GM18517 (cell line): ENCODE measurements around the gene GPX4.

Source experiments
- ATAC-seq: cut with Tn5 transposase; IDR thresholded peaks from one replicate; pipeline ENCODE4 v1.9.1; 2021; ENCODE audit warnings: mild to moderate bottlenecking, moderate library complexity; ENCODE audit not compliant: unreplicated experiment

The GPX4 gene

DNA sequence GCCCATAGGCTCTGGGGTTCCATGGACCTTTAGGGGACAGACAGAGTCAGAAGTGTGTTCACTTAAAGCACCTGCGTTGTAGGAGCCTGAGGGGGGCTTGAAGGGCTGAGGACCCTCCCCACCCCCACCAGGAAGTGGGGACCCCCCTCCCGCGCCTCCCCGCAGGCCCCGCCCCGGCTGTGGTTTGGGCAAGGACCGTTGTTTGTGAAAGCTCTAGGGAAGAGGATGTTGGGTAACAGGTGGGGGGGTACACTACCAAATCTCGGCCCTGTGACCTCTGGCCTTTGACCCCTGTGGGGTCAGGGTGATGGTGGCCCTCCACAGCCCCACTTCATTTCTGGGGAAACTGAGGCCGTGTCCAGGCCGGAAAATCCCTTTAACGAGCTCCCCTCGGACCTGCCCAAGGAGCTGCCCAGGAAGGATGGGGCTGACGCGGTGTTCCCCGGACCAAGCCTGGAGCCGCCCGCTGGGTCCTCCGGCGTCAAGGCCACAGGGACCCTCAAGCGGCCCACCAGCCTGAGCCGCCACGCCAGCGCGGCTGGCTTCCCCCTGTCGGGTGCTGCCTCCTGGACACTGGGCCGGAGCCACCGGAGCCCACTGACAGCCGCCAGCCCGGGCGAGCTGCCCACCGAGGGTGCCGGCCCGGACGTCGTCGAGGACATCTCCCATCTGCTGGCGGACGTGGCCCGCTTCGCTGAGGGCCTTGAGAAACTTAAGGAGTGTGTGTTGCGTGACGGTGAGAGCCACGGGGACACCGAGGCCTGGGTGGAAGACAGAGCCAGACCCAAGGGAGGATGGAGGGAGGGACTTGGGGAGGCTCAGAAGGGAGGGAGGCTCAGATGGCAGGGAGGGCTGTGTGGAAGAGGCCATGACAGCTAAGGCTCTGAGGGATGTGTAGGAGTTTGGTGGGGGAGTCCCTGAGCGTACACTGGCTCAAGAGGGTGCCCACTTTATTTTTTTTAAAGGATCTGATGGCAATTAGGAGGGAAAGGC, 35.5 kb upstream of the GPX4 start:
- no peak for ATAC-seq

DNA sequence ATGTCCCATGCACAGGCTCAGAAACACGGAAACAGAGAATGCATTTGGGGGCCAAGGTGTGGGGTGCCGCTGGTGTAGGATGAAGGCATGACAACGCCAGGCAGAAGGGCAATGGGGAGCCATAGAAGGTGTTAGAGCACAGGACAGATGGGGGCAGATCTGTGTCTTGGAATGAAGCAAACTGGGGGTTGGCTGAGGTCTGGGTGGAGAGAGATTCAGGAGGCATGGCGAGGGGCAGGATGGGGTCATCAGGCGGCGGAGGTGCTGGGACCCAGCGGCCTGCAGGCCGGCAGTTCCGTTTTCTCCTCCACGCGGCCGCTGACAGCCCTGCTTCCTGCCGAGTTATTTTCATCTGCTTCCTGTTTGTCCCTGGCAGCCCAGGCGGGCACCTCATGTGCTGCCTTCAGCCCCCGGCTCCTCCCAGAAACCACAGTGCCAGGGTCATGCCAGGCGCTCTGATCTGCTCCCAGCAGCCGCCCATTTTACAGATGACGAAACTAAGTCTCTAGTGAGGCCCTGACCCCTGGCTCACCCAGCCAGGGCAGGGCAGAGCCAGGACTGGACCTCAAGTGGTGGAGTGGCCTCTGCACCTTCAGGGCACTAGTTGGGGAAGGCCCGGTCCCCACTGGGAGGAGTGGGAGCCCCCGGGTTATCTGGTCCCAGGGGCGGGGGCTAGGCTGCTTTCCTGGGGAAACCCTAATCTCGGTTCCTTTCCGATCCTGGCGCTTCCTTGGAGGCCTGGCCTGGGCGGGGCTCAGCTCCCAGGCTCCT, 34.6 kb upstream of the GPX4 start:
- ATAC-seq, result no peak

DNA sequence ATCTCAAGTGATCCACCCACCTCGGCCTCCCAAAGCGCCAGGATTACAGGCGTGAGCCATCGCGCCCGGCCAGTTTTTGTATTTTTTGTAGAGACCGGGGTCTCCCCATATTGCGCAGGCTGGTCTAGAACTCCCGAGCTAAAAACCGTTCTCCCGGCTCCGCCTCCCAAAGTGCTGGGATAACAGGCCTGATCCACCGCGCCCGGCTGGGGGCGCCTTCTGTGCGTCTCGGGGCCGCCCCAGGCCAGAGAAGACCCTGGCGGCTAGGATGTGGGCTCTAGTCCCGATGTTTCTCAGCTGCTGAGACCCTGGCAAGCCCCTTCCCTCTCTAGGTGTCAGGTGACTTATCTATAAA, 33.2 kb upstream of the GPX4 start:
- ATAC-seq, result no peak

DNA sequence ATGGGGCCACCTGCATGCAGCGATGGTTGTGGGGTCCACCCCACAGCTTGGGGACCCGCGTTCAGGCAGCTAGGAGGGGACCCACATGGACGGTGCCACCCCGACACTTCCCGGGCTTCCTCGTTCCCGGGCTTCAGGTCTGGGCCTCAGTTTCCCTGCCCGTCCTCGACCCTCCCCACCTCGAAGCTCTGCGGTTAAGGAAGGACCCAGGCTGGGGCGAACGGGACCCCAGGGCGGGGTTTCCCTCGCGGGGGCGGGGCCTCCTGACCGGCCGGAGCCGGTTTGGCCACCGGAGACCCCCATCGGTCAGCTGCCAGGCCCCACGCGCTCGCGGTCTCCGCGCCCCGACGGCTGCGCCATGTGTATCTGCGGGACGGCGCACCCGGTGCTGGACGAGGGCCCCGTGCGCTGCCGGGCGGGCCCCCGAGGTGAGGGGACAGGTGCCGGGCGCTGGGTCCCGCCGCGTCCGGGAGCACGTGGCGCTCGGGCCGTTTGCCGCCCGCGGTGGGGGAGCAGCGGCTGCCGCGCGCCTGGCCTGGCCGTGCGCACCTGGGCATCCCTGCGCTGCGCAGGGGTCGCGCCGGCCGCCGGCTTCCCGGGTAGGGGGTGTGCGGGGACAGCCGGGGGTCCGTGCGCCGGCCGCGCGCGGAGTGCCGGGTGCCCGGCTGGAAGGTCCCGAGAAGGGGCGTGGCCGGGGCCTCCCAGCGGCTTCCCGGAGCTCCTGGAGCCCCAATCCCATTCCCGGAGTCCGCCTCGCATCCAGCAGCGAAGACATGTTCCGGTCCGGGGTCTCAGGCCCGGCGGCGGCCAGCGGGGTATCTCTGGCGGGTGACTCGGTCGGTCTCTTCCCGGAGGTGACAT, 32.6 kb upstream of the GPX4 start:
- ATAC-seq, result no peak

DNA sequence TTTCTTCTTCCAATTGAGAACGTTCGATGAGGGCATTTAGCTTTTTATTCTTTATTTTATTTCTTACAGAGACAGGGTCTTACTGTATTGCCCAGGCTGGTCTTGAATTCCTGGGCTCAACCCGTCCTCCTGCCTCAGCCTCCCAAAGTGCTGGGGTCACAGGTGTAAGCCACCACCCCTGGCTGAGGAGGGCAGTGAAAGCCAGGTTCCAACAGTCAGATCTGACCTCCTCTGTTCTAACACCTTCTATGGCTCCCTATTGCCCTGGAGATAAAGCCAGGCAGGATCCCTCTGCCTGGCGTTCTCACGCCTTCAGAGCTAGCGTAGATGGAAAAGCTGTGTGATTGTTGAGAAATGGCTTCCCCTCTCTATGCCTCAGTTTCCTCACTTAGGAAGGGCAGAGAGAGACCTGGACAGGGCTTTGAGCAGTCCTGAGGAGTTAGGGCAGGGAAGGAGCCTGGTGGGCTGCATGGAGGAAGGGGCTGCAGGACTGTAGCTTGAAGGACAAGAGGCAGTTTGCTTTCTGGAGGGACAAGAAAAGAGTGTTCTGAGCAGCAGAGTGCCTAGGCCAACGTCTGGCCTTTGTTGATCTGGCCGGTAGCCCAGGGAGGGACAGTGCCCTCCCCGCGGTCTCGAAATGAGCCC, 31.3 kb upstream of the GPX4 start:
- no peak for ATAC-seq

DNA sequence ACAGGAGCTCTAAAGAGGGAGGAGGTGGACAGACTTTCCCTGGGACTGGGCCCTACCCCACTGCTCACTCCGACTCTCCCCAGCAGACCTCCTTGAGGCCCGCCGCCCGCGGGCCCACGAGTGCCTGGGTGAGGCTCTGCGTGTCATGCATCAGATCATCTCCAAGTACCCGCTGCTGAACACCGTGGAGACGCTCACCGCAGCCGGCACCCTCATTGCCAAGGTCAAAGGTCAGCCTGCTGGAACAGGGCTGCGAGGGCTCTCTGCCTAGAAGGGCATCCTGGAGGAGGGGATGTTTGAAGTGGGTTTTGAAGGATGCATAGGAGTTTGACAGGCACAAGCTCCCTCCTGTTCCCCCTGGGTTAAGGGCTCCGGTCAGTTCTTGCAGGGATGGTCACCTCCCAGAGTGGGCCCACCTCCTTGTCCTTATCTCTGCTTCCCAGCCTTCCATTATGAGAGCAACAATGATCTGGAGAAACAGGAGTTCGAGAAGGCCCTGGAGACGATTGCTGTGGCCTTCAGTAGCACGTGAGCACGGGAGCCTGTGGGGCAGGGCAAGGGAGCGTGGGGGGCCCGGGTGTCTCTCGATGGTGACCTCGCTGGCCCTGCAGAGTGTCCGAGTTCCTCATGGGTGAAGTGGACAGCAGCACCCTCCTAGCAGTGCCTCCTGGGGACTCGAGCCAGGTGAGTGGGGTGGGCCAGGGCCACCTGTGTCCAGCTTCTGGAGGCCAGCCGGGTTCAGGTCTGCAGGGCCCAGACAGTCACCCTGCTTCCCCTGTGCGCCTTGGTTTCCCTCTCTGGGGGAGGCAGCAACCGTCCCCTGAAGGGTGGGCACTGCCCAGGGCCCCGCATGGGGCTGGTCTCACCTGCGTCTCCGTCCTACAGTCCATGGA, 30.5 kb upstream of the GPX4 start:
- no peak for ATAC-seq

DNA sequence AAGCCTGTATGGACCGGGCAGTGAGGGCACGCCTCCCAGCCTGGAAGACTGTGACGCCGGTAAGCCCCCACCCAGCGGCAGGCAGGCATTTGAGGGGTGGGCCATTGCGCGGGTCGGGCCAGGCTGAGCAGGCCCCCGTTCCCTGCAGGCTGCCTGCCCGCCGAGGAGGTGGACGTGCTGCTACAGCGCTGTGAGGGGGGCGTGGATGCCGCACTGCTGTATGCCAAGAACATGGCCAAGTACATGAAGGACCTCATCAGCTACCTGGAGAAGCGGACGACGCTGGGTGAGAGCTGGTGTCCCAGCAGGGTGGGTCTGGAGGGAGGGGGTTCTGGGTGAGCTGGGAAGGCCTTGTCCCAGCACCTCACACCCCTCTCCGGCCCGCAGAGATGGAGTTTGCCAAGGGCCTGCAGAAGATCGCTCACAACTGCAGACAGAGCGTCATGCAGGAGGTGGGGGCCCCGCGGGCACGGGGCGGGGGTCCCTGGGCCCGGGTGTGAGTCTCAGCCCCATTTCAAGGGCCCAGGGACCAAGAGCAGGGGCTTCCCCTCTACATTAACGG, 29.8 kb upstream of the GPX4 start:
- no peak for ATAC-seq

DNA sequence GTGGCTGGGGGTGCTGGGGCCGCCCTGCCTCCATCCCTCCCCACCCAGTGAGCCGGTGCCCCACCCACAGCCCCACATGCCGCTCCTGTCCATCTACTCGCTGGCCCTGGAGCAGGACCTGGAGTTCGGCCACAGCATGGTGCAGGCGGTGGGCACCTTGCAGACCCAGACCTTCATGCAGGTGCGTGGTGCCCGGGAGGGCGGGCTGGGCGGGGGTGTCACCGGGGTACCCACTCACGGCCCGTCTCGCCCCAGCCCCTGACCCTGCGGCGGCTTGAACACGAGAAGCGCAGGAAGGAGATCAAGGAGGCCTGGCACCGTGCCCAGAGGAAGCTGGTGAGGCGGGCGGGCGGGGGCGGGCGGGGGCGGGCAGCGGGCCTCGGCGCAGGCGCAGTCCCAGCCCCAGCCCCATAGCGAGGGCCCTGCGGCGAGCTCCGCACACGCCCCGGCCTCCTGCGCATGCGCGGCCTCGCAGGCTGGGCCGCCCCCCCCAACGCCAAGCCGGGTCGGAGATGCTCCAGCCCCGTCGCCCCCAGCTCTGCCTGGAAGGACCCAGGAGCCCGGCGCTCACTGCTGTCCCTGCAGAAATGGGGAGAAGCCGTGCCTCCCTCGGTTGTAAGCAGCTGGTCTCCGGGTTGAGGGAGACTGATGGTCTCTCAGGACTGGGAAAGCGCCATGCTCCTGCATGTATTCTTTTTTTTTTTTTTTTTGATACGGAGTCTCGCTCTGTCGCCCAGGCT, 29.1 kb upstream of the GPX4 start:
- ATAC-seq, result peak; percentile 44

DNA sequence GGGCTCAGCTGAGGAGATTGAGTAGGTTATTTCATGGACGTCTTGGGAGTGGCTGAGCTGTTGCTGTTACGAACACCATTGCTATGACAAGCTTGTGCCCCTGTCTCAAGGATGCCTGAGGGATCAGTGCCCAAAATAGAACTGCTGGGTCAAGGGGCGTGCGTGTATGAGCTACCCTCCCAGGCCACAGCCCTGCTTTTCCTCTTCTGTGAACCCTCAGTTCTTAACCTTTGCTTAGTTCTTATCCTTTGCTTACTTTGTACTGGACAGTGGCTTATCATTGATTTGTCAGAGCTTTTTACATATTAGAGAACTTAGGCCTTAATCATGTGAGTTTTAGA, 27.8 kb upstream of the GPX4 start:
- ATAC-seq, result no peak

DNA sequence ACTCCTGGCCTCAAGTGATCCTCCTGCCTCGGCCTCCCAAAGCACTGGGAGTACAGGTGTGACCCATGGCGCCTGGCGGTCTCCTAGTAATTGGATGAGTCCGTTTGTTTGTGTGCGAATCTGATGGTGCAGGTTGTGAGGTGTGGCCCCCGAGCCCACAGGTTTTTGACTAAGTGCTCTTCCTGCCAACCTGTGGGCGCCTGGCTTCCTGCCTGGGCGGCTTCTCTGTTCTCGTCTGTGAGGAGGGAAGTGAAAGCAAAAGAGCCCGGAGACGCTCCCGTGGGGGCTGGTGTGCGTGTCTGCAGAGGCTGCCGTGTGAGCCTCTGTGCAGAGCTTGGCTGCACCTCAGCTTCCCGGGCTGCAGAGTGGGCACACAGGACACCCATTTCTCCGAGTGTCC, 26.8 kb upstream of the GPX4 start:
- peak; percentile 55 for ATAC-seq

DNA sequence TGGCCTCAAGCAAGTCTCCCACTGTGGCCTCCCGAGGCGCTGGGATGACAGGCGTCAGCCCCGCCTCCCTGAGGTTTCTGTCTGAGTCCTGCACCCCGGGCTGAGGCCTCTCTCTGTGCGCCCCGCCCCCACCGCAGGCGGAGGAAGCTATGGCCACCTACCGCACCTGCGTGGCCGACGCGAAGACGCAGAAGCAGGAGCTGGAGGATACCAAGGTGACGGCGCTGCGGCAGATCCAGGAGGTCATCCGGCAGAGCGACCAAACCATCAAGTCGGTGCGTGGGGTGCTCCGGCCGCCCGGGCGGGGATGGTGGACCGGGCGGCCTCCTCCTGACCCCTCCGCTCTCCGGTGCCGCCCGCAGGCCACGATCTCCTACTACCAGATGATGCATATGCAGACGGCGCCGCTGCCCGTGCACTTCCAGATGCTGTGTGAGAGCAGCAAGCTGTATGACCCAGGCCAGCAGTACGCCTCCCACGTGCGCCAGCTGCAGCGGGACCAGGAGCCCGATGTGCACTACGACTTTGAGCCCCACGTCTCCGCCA, 24.2 kb upstream of the GPX4 start:
- no peak for ATAC-seq

DNA sequence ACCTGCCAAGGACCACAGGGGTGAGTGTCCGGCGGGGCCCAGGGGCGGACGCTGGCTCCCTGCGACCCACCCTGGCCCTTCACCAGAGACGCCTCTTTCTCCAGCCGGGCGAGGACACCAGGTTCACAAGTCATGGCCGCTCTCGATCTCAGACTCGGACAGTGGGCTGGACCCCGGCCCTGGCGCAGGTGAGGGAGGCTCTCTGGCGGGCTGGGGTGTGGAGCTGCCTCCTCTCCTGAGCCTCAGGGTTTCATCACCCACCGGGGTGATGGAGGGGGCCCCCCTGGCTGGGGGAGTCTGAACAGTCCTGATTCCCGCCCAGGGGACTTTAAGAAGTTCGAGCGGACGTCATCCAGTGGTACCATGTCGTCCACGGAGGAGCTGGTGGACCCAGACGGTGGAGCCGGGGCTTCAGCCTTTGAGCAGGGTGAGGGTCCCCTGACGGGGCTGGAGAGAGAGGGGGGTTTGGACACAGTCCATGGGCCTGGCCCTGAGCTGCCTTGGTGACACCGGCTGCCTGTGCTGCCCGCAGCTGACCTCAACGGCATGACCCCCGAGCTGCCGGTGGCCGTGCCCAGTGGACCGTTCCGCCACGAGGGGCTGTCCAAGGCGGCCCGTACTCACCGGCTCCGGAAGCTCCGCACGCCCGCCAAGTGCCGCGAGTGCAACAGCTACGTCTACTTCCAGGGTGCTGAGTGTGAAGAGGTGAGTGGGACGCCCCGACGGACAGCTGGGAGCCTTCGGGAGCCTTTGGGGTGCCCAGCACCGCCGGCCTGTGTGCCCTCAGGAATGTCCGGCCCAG, 23.2 kb upstream of the GPX4 start:
- no peak for ATAC-seq

DNA sequence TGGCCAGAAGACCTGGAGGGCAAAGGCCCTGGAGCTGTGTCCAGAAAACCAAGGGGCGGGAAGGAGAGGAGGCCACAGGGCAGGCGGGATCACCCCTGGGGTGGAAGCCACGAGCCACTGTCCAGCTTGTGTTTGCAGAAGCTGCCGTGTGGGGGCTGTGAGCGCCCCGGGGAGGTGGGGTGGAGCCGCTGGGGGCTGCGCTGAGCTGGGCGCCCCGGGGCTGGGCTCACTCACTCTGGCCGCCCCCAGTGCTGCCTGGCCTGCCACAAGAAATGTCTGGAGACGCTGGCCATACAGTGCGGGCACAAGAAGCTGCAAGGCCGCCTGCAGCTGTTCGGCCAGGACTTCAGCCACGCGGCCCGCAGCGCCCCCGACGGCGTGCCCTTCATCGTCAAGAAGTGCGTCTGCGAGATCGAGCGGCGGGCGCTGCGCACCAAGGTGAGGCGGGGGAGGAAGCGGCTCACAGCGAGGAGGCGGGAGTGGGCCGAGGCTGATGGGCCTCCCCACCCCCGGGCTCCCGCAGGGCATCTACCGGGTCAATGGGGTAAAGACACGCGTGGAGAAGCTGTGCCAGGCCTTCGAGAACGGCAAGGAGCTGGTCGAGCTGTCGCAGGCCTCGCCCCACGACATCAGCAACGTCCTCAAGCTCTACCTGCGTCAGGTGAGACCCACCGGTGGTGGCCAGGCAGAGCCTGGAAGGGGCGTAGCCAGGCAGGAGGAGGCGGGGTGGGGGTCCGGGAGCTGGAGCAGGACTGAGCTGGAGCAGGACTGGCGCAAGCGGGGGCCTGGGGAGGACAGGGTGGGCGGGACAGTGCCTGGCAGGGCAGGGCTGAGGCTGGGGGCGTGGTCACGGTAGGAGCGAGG, 22.3 kb upstream of the GPX4 start:
- ATAC-seq, result no peak

DNA sequence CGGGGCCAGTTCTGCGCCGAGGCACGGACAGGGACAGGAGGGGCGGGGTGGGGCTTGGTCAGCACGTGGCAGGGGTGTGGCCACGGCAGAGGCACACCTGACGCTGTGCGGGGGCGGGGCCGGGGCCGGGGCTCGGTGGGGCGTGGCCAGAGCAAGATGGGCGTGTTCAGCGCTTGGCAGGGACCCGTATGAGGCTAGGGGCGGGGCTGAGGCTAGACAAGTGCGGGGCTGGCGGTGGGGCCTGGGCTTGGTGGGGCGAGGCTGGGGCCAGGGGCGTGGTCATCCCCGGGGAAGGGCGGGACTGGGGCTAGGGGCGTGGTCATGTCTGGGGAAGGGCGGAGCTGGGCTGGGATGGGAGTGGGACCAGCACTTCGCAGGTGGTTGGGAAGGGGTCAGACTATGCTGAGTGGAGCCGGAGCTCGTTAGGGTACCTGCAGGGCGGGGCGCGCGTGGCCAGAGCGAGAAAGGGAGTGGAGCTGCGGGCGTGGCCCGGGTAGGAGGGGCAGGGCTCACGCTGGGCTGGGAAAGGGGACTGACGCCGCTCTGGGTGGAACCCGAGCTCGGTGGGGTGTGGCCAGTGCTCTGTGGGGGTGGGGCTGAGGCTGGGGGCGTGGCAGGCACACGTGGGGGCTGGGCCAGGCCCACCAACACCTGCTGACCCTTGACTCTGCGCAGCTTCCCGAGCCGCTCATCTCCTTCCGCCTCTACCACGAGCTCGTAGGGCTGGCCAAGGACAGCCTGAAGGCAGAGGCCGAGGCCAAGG, 21.4 kb upstream of the GPX4 start:
- no peak for ATAC-seq

DNA sequence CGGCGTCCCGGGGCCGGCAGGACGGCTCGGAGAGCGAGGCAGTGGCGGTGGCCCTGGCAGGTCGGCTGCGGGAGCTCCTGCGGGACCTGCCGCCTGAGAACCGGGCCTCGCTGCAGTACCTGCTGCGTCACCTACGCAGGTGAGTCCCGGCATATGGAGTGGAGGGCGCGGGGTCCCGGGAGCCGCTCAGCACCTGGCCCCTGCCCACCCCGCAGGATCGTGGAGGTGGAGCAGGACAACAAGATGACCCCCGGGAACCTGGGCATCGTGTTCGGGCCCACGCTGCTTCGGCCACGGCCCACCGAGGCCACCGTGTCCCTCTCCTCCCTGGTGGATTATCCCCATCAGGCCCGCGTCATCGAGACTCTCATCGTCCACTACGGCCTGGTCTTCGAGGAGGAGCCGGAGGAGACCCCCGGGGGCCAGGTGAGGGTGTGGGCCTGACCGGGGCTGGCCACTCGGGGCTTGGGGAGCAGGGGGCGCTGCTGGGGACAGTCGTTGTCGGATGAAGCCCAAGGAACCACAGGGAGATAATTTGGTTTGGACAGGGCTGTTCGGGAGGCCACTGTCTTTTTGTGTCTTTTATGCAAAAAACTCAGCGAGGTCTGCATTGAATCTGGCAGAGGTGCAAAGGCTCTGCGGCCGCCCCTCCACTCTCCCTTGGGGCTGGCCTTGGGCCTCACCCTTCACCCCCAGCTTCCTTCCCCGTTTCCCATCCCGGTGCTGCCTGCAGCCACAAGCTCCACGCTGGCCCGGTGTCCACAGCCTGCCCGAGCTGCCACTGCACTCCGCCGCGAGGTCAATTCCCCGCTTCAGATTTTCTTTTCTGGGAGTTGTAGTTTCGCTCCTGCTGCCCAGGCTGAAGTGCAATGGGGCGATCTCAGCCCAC, 20.6 kb upstream of the GPX4 start:
- no peak for ATAC-seq
